ENCODE results near the gene GLRX. TPM values are rescaled to one million over a fixed set of nuclear protein-coding genes. Genes with fewer than 3 reads are reported as not detected.

Gene GLRX
- total RNA-seq, 2 experiments from 2014 or later, result 28.4 to 32.6 TPM

- no peak overlapping the region for H3K4me3 Mint-ChIP-seq
- H3K9me3 Mint-ChIP-seq, result no peaks in the 10 kb centered on the region
- peaks cover 6% of the 10 kb centered on the region for H3K4me1 Mint-ChIP-seq (ENCODE audit: low read depth)
- H3K27me3 Mint-ChIP-seq, result no peaks in the 10 kb centered on the region
- no peak overlapping the region for H3K27ac Mint-ChIP-seq
- POLR2A ChIA-PET, result no interaction called here
- intact Hi-C loops (cut with micrococcal nuclease), result loop anchor here (10.0 kb wide), 1 partner anchor 546 kb away; no protein-coding TSS in a partner anchor
- TF ChIP-seq CTCF (IDR thresholded peaks at IDR 0.05), result no peak
- no peaks in the 10 kb centered on the region for H3K36me3 Mint-ChIP-seq (ENCODE audit: low read depth)
- DNase-seq (no peak), ATAC-seq (no peak)
- CTCF ChIA-PET, result interaction anchor here (15.6 kb wide), 1 partner anchor 57 kb away, joined by 628 read pairs; no protein-coding TSS in a partner anchor
Observed at GRCh38 chr5:95788493-95788892, 34.0 kb downstream of the GLRX start.

GRCh38 chr5:95786821-95787418 is 35.6 kb downstream of the GLRX start:
- no peak for TF ChIP-seq CTCF (IDR thresholded peaks at IDR 0.05)
- Mint-ChIP-seq H3K36me3 (ENCODE audit: low read depth) (no peaks in the 10 kb centered on the region), H3K27ac (no peak overlapping the region), H3K4me3 (no peak overlapping the region), H3K9me3 (no peaks in the 10 kb centered on the region), H3K4me1 (ENCODE audit: low read depth) (peaks cover 6% of the 10 kb centered on the region), H3K27me3 (no peaks in the 10 kb centered on the region)
- ChIA-PET POLR2A (interaction anchor here (1.3 kb wide), 1 partner anchor 18 kb away, joined by 3 read pairs; no protein-coding TSS in a partner anchor), CTCF (interaction anchor here (1.0 to 15.6 kb wide), 6 partner anchors 9 to 143 kb away, joined by 3 to 628 read pairs (median 4); partner anchors contain the start of gene RFESD)
- ATAC-seq, result no peak
- no peak for DNase-seq
- intact Hi-C loops (cut with micrococcal nuclease), result loop anchor here (10.0 kb wide), 1 partner anchor 548 kb away; no protein-coding TSS in a partner anchor

- CTCF ChIA-PET, result interaction anchor here (0.7 to 15.6 kb wide), 5 partner anchors 37 to 141 kb away, joined by 3 to 628 read pairs (median 6); partner anchors contain the start of genes GLRX and RFESD
- Mint-ChIP-seq H3K27ac (no peak overlapping the region), H3K4me3 (no peak overlapping the region), H3K36me3 (ENCODE audit: low read depth) (no peaks in the 10 kb centered on the region), H3K9me3 (no peaks in the 10 kb centered on the region), H3K4me1 (ENCODE audit: low read depth) (peaks cover 6% of the 10 kb centered on the region), H3K27me3 (no peaks in the 10 kb centered on the region)
- TF ChIP-seq CTCF (IDR thresholded peaks at IDR 0.05), result no peak
- DNase-seq (no peak), ATAC-seq (no peak)
- POLR2A ChIA-PET, result no interaction called here
- intact Hi-C loops (cut with micrococcal nuclease), result loop anchor here (5.0 to 10.0 kb wide), 2 partner anchors 122 to 550 kb away; no protein-coding TSS in a partner anchor
Observed at GRCh38 chr5:95784514-95785302, 37.8 kb downstream of the GLRX start.

- DNase-seq, result no peak
- POLR2A ChIA-PET, result interaction anchor here (1.5 kb wide), 1 partner anchor 36 kb away, joined by 3 read pairs; no protein-coding TSS in a partner anchor
Observed at GRCh38 chr5:95783661-95784060, 38.9 kb downstream of the GLRX start.

More at GRCh38 chr5:95783661-95784060, 38.9 kb downstream of the GLRX start:
- CTCF ChIA-PET, result interaction anchor here (0.7 to 15.6 kb wide), 6 partner anchors 24 to 140 kb away, joined by 3 to 628 read pairs (median 4); partner anchors contain the start of gene RFESD
- Mint-ChIP-seq H3K4me3 (no peak overlapping the region), H3K27me3 (peaks cover 2% of the 10 kb centered on the region), H3K27ac (no peak overlapping the region), H3K9me3 (no peaks in the 10 kb centered on the region), H3K4me1 (ENCODE audit: low read depth) (peaks cover 8% of the 10 kb centered on the region), H3K36me3 (ENCODE audit: low read depth) (no peaks in the 10 kb centered on the region)
- no peak for TF ChIP-seq CTCF (IDR thresholded peaks at IDR 0.05)
- intact Hi-C loops (cut with micrococcal nuclease), result loop anchor here (5.0 to 10.0 kb wide), 2 partner anchors 121 to 551 kb away; no protein-coding TSS in a partner anchor
- ATAC-seq, result no peak
